GM18511 (cell line): ENCODE measurements around the gene PLIN4.

Experiments
- ATAC-seq: cut with Tn5 transposase; IDR thresholded peaks from one replicate; pipeline ENCODE4 v1.9.1; 2021; ENCODE audit warnings: mild to moderate bottlenecking, moderate library complexity; ENCODE audit not compliant: unreplicated experiment

PLIN4 gene

DNA sequence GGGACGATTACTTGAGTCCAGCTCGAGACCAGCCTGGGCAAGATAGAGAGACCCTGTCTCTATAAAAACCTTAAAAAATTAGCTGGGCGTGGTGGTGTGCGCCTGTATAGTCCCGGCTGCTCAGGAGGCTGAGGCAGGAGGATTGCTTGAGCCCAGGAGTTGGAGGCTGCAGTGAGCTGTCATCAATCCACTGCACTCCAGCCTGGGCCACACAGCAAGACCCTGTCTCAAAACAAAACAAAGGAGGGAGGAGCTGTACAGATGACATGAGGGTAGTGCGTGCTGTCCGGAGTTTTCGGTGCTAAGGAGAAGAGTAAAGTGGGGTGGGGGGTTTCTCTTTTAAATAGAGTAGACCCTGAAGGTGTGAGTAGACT lies 23.6 kb downstream of the PLIN4 start:
- no peak for ATAC-seq

- no peak for ATAC-seq
Observed at GRCh38 chr19:4493929-4494690, 24.2 kb downstream of the PLIN4 start.

DNA sequence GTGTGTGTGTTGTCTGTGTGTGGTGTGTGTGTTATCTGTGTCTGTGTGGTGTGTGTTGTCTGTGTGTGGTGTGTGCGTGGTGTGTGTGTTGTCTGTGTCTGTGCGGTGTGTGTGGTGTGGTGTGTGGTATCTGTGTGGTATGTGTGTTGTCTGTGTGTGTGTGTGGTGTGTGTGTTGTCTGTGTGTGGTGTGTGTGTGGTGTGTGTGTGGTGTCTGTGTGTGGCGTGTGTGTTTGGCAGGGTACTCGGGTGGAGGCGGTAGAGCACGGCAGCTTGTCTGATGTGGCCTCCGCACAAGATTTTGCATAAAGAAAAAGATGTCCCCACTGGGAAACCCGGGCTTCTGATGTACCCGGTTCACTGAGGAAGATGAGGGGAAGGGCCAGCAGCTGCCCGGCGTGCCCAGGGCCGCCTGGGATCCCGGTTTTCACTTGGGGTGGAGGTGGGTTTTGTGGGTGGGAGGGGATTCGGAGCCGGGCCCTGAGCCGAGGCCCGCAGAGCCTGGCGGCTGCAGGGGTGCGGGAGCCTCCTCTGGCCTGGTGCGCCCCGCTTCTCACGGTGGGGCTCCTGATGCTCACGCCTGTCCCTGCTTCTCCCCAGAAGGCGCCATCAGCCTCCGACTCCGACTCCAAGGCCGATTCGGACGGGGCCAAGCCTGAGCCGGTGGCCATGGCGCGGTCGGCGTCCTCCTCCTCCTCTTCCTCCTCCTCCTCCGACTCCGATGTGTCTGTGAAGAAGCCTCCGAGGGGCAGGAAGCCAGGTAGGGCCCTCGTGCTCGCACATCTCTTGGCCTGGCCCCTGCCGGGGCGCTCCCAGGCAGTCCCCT lies 25.0 kb downstream of the PLIN4 start:
- ATAC-seq = no peak

DNA sequence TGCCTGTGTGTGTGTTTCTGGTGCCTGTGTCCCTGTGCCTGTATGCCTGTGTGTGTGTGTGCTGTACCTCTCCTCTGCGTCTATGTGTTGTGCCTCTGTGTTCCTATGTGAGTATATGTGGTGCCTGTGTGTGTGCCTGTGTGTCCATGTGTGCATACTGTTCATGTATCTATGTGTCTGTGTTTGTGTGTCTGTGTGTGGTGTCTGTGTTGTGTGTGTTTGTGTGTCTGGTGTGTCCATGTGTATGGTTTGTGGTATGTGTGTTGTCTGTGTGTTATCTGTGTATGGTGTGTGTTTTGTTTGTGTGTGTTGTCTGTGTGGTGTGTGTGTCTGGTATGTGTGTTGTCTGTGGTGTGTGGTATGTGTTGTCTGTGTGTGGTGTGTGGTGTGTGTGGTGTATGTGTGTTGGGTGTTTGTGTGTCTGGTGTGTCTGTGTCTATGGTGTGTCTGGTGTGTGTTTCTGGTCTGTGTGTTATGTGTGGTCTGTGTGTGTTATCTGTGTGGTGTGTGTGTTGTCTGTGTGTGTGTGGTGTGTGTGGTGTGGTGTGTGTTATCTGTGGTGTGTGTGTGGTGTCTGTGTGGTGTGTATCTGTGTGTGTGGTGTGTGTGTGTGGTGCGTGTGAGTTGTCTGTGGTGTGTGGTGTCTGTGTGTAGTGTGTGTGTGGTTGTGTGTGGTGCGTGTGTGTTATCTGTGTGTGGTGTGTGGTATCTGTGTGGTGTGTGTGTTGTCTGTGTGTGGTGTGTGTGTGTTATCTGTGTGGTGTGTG lies 25.8 kb downstream of the PLIN4 start:
- no peak for ATAC-seq

DNA sequence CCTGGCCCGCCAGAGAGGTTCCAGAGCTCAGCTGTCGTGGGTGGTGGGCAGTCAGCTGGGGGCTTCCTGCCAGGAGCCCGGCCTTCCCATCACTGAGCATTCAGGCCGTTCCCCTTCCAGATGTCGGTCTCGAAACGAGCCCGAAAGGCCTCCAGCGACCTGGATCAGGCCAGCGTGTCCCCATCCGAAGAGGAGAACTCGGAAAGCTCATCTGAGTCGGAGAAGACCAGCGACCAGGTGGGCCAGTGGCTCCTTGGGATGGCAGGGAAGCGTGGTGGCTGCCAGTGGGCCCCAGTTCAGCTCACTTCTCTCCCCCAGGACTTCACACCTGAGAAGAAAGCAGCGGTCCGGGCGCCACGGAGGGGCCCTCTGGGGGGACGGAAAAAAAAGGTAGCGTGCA lies 26.8 kb downstream of the PLIN4 start:
- ATAC-seq = no peak

GRCh38 chr19:4488496-4488895 lies 29.8 kb downstream of the PLIN4 start:
- no peak for ATAC-seq

- ATAC-seq = no peak
Observed at GRCh38 chr19:4487572-4487971, 30.7 kb downstream of the PLIN4 start.

DNA sequence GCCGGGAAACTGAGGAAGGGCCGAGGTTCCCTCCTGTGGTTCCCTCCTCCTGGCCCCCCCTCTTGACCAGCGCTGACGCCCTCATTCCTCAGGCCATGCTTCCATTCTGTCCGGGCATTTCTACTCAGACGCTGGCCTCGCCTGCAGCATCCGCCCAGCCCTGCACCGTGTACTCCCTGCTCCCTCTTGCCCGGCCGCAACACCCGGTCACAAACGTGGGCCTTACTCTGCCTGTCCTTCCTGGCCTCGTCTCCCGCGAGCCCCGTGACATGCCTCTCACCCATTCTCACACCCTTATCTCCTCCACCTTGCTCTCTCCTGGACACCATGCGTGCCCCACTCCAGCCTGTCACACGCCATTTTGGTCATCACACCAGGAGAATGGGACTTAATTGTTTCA lies 34.9 kb downstream of the PLIN4 start:
- no peak for ATAC-seq

- no peak for ATAC-seq
Observed at GRCh38 chr19:4482721-4483364, 35.4 kb downstream of the PLIN4 start.

- ATAC-seq = no peak
Observed at GRCh38 chr19:4477034-4477801, 41.1 kb downstream of the PLIN4 start.

DNA sequence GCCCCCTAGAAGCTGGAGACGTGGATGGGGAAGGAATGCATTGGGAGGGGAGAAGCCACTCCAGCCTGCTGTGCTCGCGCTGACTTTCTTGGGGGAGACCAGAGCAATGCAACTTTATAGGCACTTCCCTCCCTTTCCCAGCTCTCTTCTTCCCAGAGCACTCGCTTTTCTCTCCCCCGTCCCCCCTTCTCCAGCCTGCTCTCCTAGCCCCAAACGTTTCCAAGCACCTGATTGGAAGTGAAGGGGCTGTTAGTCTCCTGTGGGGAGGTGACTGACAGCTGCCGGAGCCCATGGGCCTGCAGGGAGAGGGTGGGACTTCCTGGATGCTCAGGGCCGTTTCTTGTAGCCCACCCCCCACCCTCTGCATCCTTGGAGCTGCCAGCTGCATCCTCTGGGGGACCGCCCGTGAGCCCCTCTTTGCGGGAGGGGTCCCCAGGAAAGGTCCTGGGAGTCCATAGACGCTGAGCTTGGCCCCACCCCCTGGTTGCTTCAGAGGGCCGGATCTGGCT lies 43.7 kb downstream of the PLIN4 start:
- ATAC-seq = no peak

GRCh38 chr19:4473763-4474513 lies 44.3 kb downstream of the PLIN4 start:
- ATAC-seq = no peak

GRCh38 chr19:4473011-4473762 lies 45.1 kb downstream of the PLIN4 start:
- ATAC-seq = no peak

DNA sequence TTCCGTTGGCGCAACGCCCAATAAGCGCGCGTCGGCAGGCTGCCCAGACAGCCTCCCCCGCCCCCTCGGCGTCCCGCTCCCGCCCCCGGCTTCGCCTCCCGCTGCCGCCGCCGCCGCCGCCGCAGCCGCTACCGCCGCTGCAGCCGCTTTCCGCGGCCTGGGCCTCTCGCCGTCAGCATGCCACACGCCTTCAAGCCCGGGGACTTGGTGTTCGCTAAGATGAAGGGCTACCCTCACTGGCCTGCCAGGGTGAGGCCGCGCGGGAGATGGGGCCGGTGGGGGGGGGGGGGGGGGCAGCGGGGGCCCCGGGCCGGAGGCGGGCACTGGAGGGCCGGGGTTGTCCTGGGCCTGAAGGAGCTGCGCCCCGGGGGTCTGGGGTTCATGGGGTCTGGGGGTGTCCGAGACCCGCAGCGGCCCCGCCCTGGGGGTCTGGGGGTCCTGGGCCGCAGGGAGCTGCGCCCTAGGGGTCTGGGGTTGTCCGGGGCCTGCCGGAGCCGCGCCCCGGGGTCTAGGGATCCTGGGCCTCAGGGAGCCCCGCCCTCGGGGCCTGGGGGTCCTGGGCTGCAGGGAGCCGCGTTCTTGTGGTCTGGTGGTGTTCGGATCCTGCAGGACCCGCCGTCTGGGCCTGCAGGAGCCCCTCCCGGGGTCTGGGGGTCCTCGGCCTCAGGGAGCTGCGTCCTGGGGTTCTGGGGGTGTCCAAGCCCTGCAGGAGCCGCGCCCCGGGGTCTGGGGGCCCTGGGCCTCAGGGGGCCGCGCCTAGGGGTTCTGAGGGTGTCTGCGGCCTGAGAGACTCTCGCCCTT lies 45.9 kb downstream of the PLIN4 start, which contains the start of gene HDGFL2:
HDGFL2 (plus strand) TSS at position 124 of the 801 bp plus-strand sequence; CDS start at position 178, 54 bp downstream.
- ATAC-seq = peak; percentile 4

GRCh38 chr19:4471403-4472173 lies 46.7 kb downstream of the PLIN4 start:
- peak; percentile 89 for ATAC-seq

DNA sequence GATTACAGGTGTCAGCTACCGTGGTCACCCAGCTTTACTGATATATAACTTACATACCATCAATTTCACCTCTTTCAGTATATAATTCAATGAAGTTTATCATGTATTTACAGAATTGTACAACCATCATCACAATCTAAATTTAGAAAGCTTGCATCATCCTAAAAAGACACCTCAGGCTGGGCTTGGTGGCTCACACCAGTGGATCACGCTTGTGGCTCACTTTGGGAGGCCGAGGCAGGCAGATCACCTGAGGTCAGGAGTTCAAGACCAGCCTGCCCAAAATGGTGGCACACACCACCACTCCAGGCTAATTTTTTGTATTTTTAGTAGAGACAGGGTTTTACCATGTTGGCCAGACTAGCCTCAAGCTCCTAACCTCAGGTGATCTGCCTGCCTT lies 50.5 kb downstream of the PLIN4 start:
- ATAC-seq = no peak
